Measurements from ENCODE around the gene NAPA. TPM values are rescaled to one million over a fixed set of nuclear protein-coding genes. Genes with fewer than 3 reads are reported as not detected.

The NAPA gene
- total and polyA plus RNA-seq, 2 donors (not counting 1 experiment from before 2014, with no cell fraction given): 76.8 to 118 TPM

GRCh38 chr19:47507012-47507411, 7.9 kb downstream of the NAPA start:
- Histone ChIP-seq H2AFZ (ENCODE audit: low read length) (no peak overlapping the region), H3K9me3 (ENCODE audit: control insufficient read depth, insufficient read depth, low read depth, low read length) (no peaks in the 10 kb centered on the region), H3K27me3 (ENCODE audit: control insufficient read depth, insufficient read depth, low read length) (no peaks in the 10 kb centered on the region), H3K36me3 (ENCODE audit: control insufficient read depth, insufficient read depth, low read length) (peaks cover 6% of the 10 kb centered on the region), H3K4me3 (replicated peaks in 1 of 4; ENCODE audit: control extremely low read depth in 1 of 4, insufficient read depth in 1 of 4, low read depth in 3 of 4, low read length in 4 of 4) (no peak overlapping the region), H3K4me1 (ENCODE audit: control insufficient read depth, extremely low read depth, insufficient read depth, low read length) (peaks cover 16% of the 10 kb centered on the region), H4K20me1 (ENCODE audit: control insufficient read depth, extremely low read depth, insufficient read depth, low read length) (no peaks in the 10 kb centered on the region), H3K4me2 (ENCODE audit: extremely low read depth, insufficient read depth, low read length) (no peak overlapping the region), H3K9ac (ENCODE audit: insufficient read depth, low read length) (no peak overlapping the region), H3K27ac (ENCODE audit: insufficient read depth, low read length) (no peak overlapping the region), H3K79me2 (ENCODE audit: control insufficient read depth, insufficient read depth, low read length) (peaks cover 60% of the 10 kb centered on the region)
- no peak for DNase-seq (ENCODE audit: low read depth in 2 of 2)
- TF ChIP-seq EZH2 (IDR thresholded peaks at IDR 0.05; ENCODE audit: low read length, missing control alignments): no peak
- no peak for TF ChIP-seq CTCF (conservative IDR thresholded peaks at IDR 0.05 in 1 of 2, IDR thresholded peaks at IDR 0.05 in 1 of 2; ENCODE audit: low read depth in 1 of 2, low read length in 2 of 2)

GRCh38 chr19:47506459-47506858, 8.4 kb downstream of the NAPA start:
- H2AFZ ChIP-seq (ENCODE audit: low read length): no peak overlapping the region
- no peak overlapping the region for H3K9ac ChIP-seq (ENCODE audit: insufficient read depth, low read length)
- no peaks in the 10 kb centered on the region for H4K20me1 ChIP-seq (ENCODE audit: control insufficient read depth, extremely low read depth, insufficient read depth, low read length)
- H3K27ac ChIP-seq (ENCODE audit: insufficient read depth, low read length): no peak overlapping the region
- peaks cover 7% of the 10 kb centered on the region for H3K36me3 ChIP-seq (ENCODE audit: control insufficient read depth, insufficient read depth, low read length)
- H3K4me3 ChIP-seq (replicated peaks in 1 of 4; ENCODE audit: control extremely low read depth in 1 of 4, insufficient read depth in 1 of 4, low read depth in 3 of 4, low read length in 4 of 4): no peak overlapping the region
- peaks cover 12% of the 10 kb centered on the region for H3K4me1 ChIP-seq (ENCODE audit: control insufficient read depth, extremely low read depth, insufficient read depth, low read length)
- H3K9me3 ChIP-seq (ENCODE audit: control insufficient read depth, insufficient read depth, low read depth, low read length): no peaks in the 10 kb centered on the region
- no peak for DNase-seq (ENCODE audit: low read depth in 2 of 2)
- H3K27me3 ChIP-seq (ENCODE audit: control insufficient read depth, insufficient read depth, low read length): no peaks in the 10 kb centered on the region
- H3K79me2 ChIP-seq (ENCODE audit: control insufficient read depth, insufficient read depth, low read length): peaks cover 55% of the 10 kb centered on the region
- no peak overlapping the region for H3K4me2 ChIP-seq (ENCODE audit: extremely low read depth, insufficient read depth, low read length)
- TF ChIP-seq EZH2 (IDR thresholded peaks at IDR 0.05; ENCODE audit: low read length, missing control alignments) (no peak), CTCF (conservative IDR thresholded peaks at IDR 0.05 in 1 of 2, IDR thresholded peaks at IDR 0.05 in 1 of 2; ENCODE audit: low read depth in 1 of 2, low read length in 2 of 2) (no peak)

GRCh38 chr19:47505506-47505905, 9.4 kb downstream of the NAPA start:
- no peak overlapping the region for H3K4me3 ChIP-seq (replicated peaks in 1 of 4; ENCODE audit: control extremely low read depth in 1 of 4, insufficient read depth in 1 of 4, low read depth in 3 of 4, low read length in 4 of 4)
- H4K20me1 ChIP-seq (ENCODE audit: control insufficient read depth, extremely low read depth, insufficient read depth, low read length): no peaks in the 10 kb centered on the region
- peaks cover 13% of the 10 kb centered on the region for H3K36me3 ChIP-seq (ENCODE audit: control insufficient read depth, insufficient read depth, low read length)
- peaks cover 5% of the 10 kb centered on the region for H3K4me1 ChIP-seq (ENCODE audit: control insufficient read depth, extremely low read depth, insufficient read depth, low read length)
- no peak overlapping the region for H3K4me2 ChIP-seq (ENCODE audit: extremely low read depth, insufficient read depth, low read length)
- H3K79me2 ChIP-seq (ENCODE audit: control insufficient read depth, insufficient read depth, low read length): peaks cover 46% of the 10 kb centered on the region
- no peak for DNase-seq (ENCODE audit: low read depth in 2 of 2)
- no peaks in the 10 kb centered on the region for H3K27me3 ChIP-seq (ENCODE audit: control insufficient read depth, insufficient read depth, low read length)
- TF ChIP-seq CTCF (conservative IDR thresholded peaks at IDR 0.05 in 1 of 2, IDR thresholded peaks at IDR 0.05 in 1 of 2; ENCODE audit: low read depth in 1 of 2, low read length in 2 of 2): no peak
- H2AFZ ChIP-seq (ENCODE audit: low read length): no peak overlapping the region
- no peaks in the 10 kb centered on the region for H3K9me3 ChIP-seq (ENCODE audit: control insufficient read depth, insufficient read depth, low read depth, low read length)
- no peak overlapping the region for H3K27ac ChIP-seq (ENCODE audit: insufficient read depth, low read length)
- no peak overlapping the region for H3K9ac ChIP-seq (ENCODE audit: insufficient read depth, low read length)
